HepG2 (cell line): Measurements from ENCODE around the gene CEP164. TPM values are rescaled to one million over a fixed set of nuclear protein-coding genes. Genes with fewer than 3 reads are reported as not detected.

ENCODE experiments used
- AHDC1 ChIP-seq: sonication (generic); formaldehyde crosslinking; IDR thresholded peaks from 2 replicates; pipeline ENCODE4 v1.5.1; 2020; ENCODE audit warnings: mild to moderate bottlenecking, missing genetic modification reagents, borderline replicate concordance
- ARNT ChIP-seq: fragments of 450-650 bp; IDR thresholded peaks from 2 replicates; pipeline ENCODE4 v1.6.1; 2017
- BCLAF1 ChIP-seq: fragments of 450-650 bp; IDR thresholded peaks from 2 replicates; pipeline ENCODE4 v1.6.1; 2017; ENCODE audit warnings: mild to moderate bottlenecking
- CEBPG ChIP-seq: IDR thresholded peaks from 2 replicates; pipeline ENCODE4 v1.6.1; 2016
- ELF4 ChIP-seq: sonication (generic); formaldehyde crosslinking; IDR thresholded peaks from 2 replicates; pipeline ENCODE4 v1.5.0; 2020; ENCODE audit warnings: missing genetic modification reagents, mild to moderate bottlenecking, moderate library complexity, borderline replicate concordance
- IKZF5 ChIP-seq: IDR thresholded peaks from 2 replicates; pipeline ENCODE4 v1.6.1; 2018; ENCODE audit warnings: missing genetic modification reagents, mild to moderate bottlenecking, missing compliant biosample characterization
- KDM4B ChIP-seq: sonication (generic); formaldehyde crosslinking; IDR thresholded peaks from 2 replicates; pipeline ENCODE4 v1.4.0; 2020; ENCODE audit warnings: missing genetic modification reagents
- PLRG1 ChIP-seq: fragments of 450-650 bp; conservative IDR thresholded peaks from 2 replicates; pipeline ENCODE4 v1.6.1; 2016
- RFX3 ChIP-seq: IDR thresholded peaks from 2 replicates; pipeline ENCODE4 v1.6.1; 2016; ENCODE audit warnings: missing biosample characterization, missing genetic modification reagents
- TBX2 ChIP-seq: sonication (generic); formaldehyde crosslinking; IDR thresholded peaks from 2 replicates; pipeline ENCODE4 v1.5.0; 2020; ENCODE audit warnings: missing genetic modification reagents, mild to moderate bottlenecking, borderline replicate concordance
- TEF ChIP-seq: sonication (generic); formaldehyde crosslinking; IDR thresholded peaks from 2 replicates; pipeline ENCODE4 v1.5.0; 2020; ENCODE audit warnings: missing genetic modification reagents
- TOE1 ChIP-seq: sonication (generic); formaldehyde crosslinking; IDR thresholded peaks from 2 replicates; pipeline ENCODE4 v1.4.0; 2020; ENCODE audit warnings: mild to moderate bottlenecking, missing genetic modification reagents
- ZBTB21 ChIP-seq: sonication (generic); formaldehyde crosslinking; IDR thresholded peaks from 2 replicates; pipeline ENCODE4 v1.4.0; 2020; ENCODE audit warnings: missing genetic modification reagents
- ZKSCAN8 ChIP-seq: IDR thresholded peaks from 2 replicates; pipeline ENCODE4 v1.6.1; 2016; ENCODE audit warnings: borderline replicate concordance, missing genetic modification reagents, missing compliant biosample characterization
- ZNF34 ChIP-seq: sonication (generic); formaldehyde crosslinking; IDR thresholded peaks from 2 replicates; pipeline ENCODE4 v1.4.0; 2020; ENCODE audit warnings: mild to moderate bottlenecking, missing genetic modification reagents, borderline replicate concordance
- ZNF547 ChIP-seq: sonication (generic); formaldehyde crosslinking; IDR thresholded peaks from 2 replicates; pipeline ENCODE4 v1.5.1; 2020; ENCODE audit warnings: mild to moderate bottlenecking, missing genetic modification reagents
- ZNF558 ChIP-seq: sonication (generic); formaldehyde crosslinking; IDR thresholded peaks from 2 replicates; pipeline ENCODE4 v1.9.0; 2022; ENCODE audit warnings: mild to moderate bottlenecking, missing genetic modification reagents, borderline replicate concordance
- ZNF577 ChIP-seq: sonication (generic); formaldehyde crosslinking; IDR thresholded peaks from 2 replicates; pipeline ENCODE4 v1.4.0; 2020; ENCODE audit warnings: mild to moderate bottlenecking, low read depth, missing genetic modification reagents, borderline replicate concordance
- ZNF589 ChIP-seq: sonication (generic); formaldehyde crosslinking; conservative IDR thresholded peaks from 2 replicates; pipeline ENCODE4 v1.8.0; 2022; ENCODE audit warnings: mild to moderate bottlenecking, moderate library complexity, missing genetic modification reagents
- ZSCAN9 ChIP-seq: IDR thresholded peaks from 2 replicates; pipeline ENCODE4 v1.6.1; 2016; ENCODE audit warnings: borderline replicate concordance
- polyA plus RNA-seq, 8 experiments: library from polyadenylated mRNA; depleted of rRNA in 3 of 8; stranded (reverse) in 7 of 8; unstranded in 1 of 8; fragments of >200 nt; fragmentation: Illumina TruSeq in 4 of 8; extraction: Trizol in 4 of 8; gene quantifications; 2 replicates each; pipeline versions ENCODE4 v1.2.1 to v1.2.3, GENCODE V29; 2011 to 2016; ENCODE audit warnings: low read depth in 4 of 8, missing spikeins in 1 of 8, mixed read lengths in 1 of 8; ENCODE audit not compliant: insufficient read depth in 1 of 8
- total RNA-seq, 5 experiments: library from RNA; depleted of rRNA; stranded (reverse); fragments of >200 nt; fragmentation: Illumina TruSeq; extraction: Trizol; gene quantifications; 2 replicates each; pipeline ENCODE4 v1.2.3, GENCODE V29; 2016; ENCODE audit warnings: low read depth in 1 of 5

The CEP164 gene
- total and polyA plus RNA-seq, 2 of the 13 experiments (the other 11 are each of a cell fraction or from before 2014, with no cell fraction given), result 11.4 to 15.2 TPM

GRCh38 chr11:117327567-117328374 lies at the start of gene CEP164 (continued):
- TF ChIP-seq AHDC1 (no peak), ELF4 (CRISPR knock-in tag) (0 out of 2 replicates have a peak, but pooled peaks have one; percentile 64), TEF (no peak), ZNF34 (CRISPR knock-in tag) (no peak), ZNF577 (no peak), KDM4B (CRISPR knock-in tag) (no peak), ZNF589 (CRISPR knock-in tag) (no peak), TBX2 (CRISPR knock-in tag) (peak; percentile 74), ZSCAN9 (CRISPR knock-in tag) (no peak), ZNF547 (0 out of 2 replicates have a peak, but pooled peaks have one; percentile 48), ZBTB21 (CRISPR knock-in tag) (no peak), CEBPG (CRISPR knock-in tag) (no peak), RFX3 (CRISPR knock-in tag) (peak; percentile 89), ZNF558 (CRISPR knock-in tag) (no peak), TOE1 (no peak), BCLAF1 (no peak), ARNT (no peak), IKZF5 (CRISPR knock-in tag) (no peak; the same call in 1 of the 2 replicates), PLRG1 (no peak), ZKSCAN8 (CRISPR knock-in tag) (peak; percentile 19; the same call in 1 of the 2 replicates)
